ENCODE measurements around the gene RAMAC.

The RAMAC gene

GRCh38 chr15:82958638-82959037, 27.4 kb upstream of the RAMAC start:
- Mint-ChIP-seq H3K9me3 (no peaks in the 10 kb centered on the region), H3K4me1 (no peaks in the 10 kb centered on the region), H3K36me3 (no peaks in the 10 kb centered on the region), H3K27ac (no peak overlapping the region), H3K27me3 (no peaks in the 10 kb centered on the region), H3K4me3 (no peak overlapping the region)

DNA sequence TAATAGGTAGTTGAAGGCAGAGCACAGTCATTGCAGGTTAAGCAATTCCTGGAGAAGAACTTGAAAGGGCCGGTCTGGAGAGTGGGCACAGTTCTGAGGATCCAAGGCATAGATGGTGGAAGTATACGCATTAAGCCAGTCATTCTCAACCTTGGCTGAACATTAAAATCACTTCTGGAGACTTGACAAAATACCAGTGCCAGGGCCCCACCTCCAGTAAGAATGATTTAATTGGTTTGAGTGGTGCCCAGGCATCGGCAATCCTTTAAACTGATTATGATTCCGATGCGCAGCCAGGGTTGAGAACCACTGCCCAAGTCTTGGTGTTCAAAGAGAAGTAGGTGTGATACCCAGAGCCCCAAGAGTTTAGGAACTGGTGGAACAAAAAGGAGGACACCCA, 26.6 kb upstream of the RAMAC start:
- H3K4me3 Mint-ChIP-seq = no peak overlapping the region
- no peaks in the 10 kb centered on the region for H3K4me1 Mint-ChIP-seq
- H3K27ac Mint-ChIP-seq = no peak overlapping the region
- H3K9me3 Mint-ChIP-seq = no peaks in the 10 kb centered on the region
- H3K36me3 Mint-ChIP-seq = no peaks in the 10 kb centered on the region
- H3K27me3 Mint-ChIP-seq = no peaks in the 10 kb centered on the region

GRCh38 chr15:82960766-82961165, 25.2 kb upstream of the RAMAC start:
- Mint-ChIP-seq H3K36me3 (no peaks in the 10 kb centered on the region), H3K9me3 (no peaks in the 10 kb centered on the region), H3K27me3 (no peaks in the 10 kb centered on the region), H3K4me1 (no peaks in the 10 kb centered on the region), H3K27ac (no peak overlapping the region), H3K4me3 (no peak overlapping the region)

GRCh38 chr15:82963471-82964341, 22.3 kb upstream of the RAMAC start:
- Mint-ChIP-seq H3K27me3 (no peaks in the 10 kb centered on the region), H3K9me3 (no peaks in the 10 kb centered on the region), H3K4me1 (peaks cover 6% of the 10 kb centered on the region), H3K36me3 (no peaks in the 10 kb centered on the region), H3K27ac (no peak overlapping the region), H3K4me3 (no peak overlapping the region)

DNA sequence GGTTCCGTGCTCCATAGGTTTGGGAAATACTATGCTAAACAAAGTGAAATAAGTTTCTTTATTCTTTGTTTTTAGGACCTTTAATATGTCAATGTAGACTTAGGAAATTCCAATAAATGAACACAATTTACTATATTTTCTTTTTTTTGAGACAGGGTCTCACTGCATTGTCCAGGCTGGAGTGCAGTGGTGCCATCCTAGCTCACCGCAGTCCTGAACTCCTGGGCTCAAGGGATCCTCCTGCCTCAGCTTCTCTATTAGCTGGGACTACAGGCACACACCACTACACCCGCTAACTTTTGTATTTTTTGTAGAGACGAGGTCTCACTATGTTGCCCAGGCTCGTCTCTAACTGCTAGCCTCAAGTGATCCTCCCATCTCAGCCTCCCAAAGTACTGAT, 21.1 kb upstream of the RAMAC start:
- Mint-ChIP-seq H3K27me3 (no peaks in the 10 kb centered on the region), H3K4me3 (no peak overlapping the region), H3K27ac (no peak overlapping the region), H3K9me3 (no peaks in the 10 kb centered on the region), H3K4me1 (peaks cover 6% of the 10 kb centered on the region), H3K36me3 (no peaks in the 10 kb centered on the region)

DNA sequence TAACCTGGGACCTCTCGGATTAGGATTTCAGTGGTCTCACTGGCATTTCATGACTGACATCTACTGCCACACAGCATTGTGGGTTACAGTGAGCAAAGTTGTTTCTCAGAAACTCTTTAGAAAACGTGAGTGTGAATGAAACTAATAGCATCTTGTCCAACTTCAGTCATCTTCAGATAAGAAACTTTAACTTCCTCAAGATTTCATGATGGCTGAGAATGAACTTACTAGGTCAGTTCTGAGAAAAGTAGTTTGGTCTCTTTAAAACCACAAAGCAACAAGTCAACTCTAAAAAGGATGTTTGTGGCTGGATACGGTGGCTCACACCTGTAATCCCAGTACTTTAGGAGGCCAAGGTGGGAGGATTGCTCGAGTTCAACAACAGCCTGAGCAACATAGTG, 19.3 kb upstream of the RAMAC start:
- Mint-ChIP-seq H3K9me3 (no peaks in the 10 kb centered on the region), H3K27me3 (no peaks in the 10 kb centered on the region), H3K4me1 (peaks cover 6% of the 10 kb centered on the region), H3K36me3 (no peaks in the 10 kb centered on the region), H3K4me3 (no peak overlapping the region), H3K27ac (no peak overlapping the region)

DNA sequence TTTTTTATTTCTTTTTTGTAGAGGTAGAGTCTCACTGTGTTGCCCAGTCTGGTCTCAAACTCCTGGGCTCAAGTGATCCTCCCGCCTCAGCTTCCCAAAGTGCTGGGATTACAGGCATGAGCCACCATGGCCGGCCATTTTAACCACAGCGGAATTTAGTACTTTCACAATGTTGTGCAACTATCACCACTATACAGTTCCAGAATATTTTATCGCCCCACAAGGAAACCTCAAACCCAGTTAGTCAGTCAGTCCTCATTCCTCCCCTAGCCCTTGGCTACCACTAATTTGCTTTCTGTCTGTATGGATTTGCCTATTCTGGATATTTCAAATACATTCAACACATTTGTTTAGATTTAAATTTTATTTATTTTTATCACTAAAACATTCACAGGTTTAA, 17.9 kb upstream of the RAMAC start:
- no peaks in the 10 kb centered on the region for H3K9me3 Mint-ChIP-seq
- H3K4me3 Mint-ChIP-seq = no peak overlapping the region
- H3K36me3 Mint-ChIP-seq = no peaks in the 10 kb centered on the region
- no peaks in the 10 kb centered on the region for H3K27me3 Mint-ChIP-seq
- H3K27ac Mint-ChIP-seq = no peak overlapping the region
- peaks cover 6% of the 10 kb centered on the region for H3K4me1 Mint-ChIP-seq

- Mint-ChIP-seq H3K27ac (no peak overlapping the region), H3K4me1 (peaks cover 6% of the 10 kb centered on the region), H3K27me3 (no peaks in the 10 kb centered on the region), H3K9me3 (no peaks in the 10 kb centered on the region), H3K4me3 (no peak overlapping the region), H3K36me3 (no peaks in the 10 kb centered on the region)
Observed at GRCh38 chr15:82969353-82969752, 16.7 kb upstream of the RAMAC start.

GRCh38 chr15:82970078-82970686, 15.8 kb upstream of the RAMAC start:
- no peaks in the 10 kb centered on the region for H3K27me3 Mint-ChIP-seq
- no peak overlapping the region for H3K27ac Mint-ChIP-seq
- H3K36me3 Mint-ChIP-seq = no peaks in the 10 kb centered on the region
- no peak overlapping the region for H3K4me3 Mint-ChIP-seq
- no peaks in the 10 kb centered on the region for H3K9me3 Mint-ChIP-seq
- H3K4me1 Mint-ChIP-seq = peaks cover 6% of the 10 kb centered on the region

- Mint-ChIP-seq H3K4me3 (no peak overlapping the region), H3K9me3 (no peaks in the 10 kb centered on the region), H3K4me1 (peaks cover 6% of the 10 kb centered on the region), H3K27me3 (no peaks in the 10 kb centered on the region), H3K27ac (no peak overlapping the region), H3K36me3 (no peaks in the 10 kb centered on the region)
Observed at GRCh38 chr15:82970696-82971095, 15.3 kb upstream of the RAMAC start.

GRCh38 chr15:82971218-82971984, 14.6 kb upstream of the RAMAC start:
- Mint-ChIP-seq H3K27ac (no peak overlapping the region), H3K36me3 (no peaks in the 10 kb centered on the region), H3K9me3 (no peaks in the 10 kb centered on the region), H3K4me1 (no peaks in the 10 kb centered on the region), H3K4me3 (no peak overlapping the region), H3K27me3 (no peaks in the 10 kb centered on the region)

GRCh38 chr15:82972990-82973389, 13.0 kb upstream of the RAMAC start:
- H3K27ac Mint-ChIP-seq = no peak overlapping the region
- no peak overlapping the region for H3K4me3 Mint-ChIP-seq
- no peaks in the 10 kb centered on the region for H3K27me3 Mint-ChIP-seq
- no peaks in the 10 kb centered on the region for H3K9me3 Mint-ChIP-seq
- H3K4me1 Mint-ChIP-seq = no peaks in the 10 kb centered on the region
- no peaks in the 10 kb centered on the region for H3K36me3 Mint-ChIP-seq

- Mint-ChIP-seq H3K4me3 (no peak overlapping the region), H3K4me1 (peaks cover 3% of the 10 kb centered on the region), H3K36me3 (no peaks in the 10 kb centered on the region), H3K27ac (no peak overlapping the region), H3K27me3 (no peaks in the 10 kb centered on the region), H3K9me3 (no peaks in the 10 kb centered on the region)
Observed at GRCh38 chr15:82977076-82977475, 8.9 kb upstream of the RAMAC start.

DNA sequence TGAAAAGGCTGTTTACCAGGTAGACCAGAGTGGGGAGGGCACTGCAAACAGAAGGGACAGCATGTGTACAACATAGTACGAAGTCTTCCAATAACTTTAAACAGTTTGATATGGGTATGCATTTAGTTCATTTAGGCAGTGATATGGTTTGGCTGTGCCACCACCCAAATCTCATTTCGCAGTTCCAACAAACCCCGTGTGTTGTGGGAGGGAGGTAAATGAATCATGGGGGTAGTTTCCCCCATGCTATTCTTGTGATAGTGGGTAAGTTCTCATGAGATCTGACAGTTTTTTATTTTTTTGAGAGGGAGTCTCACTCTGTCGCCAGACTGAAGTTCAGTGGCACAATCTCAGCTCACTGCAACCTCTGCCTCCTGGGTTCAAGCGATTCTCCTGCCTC, 7.6 kb upstream of the RAMAC start:
- Mint-ChIP-seq H3K4me3 (no peak overlapping the region), H3K36me3 (no peaks in the 10 kb centered on the region), H3K9me3 (no peaks in the 10 kb centered on the region), H3K4me1 (peaks cover 3% of the 10 kb centered on the region), H3K27me3 (no peaks in the 10 kb centered on the region), H3K27ac (no peak overlapping the region)

GRCh38 chr15:82979726-82980125, 6.3 kb upstream of the RAMAC start:
- Mint-ChIP-seq H3K9me3 (no peaks in the 10 kb centered on the region), H3K27me3 (no peaks in the 10 kb centered on the region), H3K4me1 (peaks cover 10% of the 10 kb centered on the region), H3K27ac (no peak overlapping the region), H3K4me3 (no peak overlapping the region), H3K36me3 (no peaks in the 10 kb centered on the region)

DNA sequence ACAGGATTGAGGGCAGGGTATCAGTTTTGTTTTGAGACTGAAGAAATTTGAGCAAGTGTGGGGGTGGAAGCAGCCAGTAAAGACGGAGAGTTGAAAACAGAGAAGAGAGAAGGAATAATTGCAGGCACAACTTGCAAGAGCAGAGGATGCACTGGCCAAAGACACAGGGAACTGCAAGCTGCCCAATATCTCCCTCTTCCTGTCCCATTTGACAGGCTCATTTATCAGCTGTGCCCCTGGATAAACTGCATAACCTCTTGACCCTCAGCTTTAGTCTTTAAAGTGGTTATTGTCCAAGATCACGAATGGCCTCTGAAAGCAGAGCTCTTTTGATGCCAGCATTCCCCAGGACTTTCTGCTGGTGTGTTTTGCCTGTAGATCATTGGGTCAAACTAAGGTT, 5.0 kb upstream of the RAMAC start:
- H3K4me3 Mint-ChIP-seq = no peak overlapping the region
- no peaks in the 10 kb centered on the region for H3K36me3 Mint-ChIP-seq
- H3K27me3 Mint-ChIP-seq = no peaks in the 10 kb centered on the region
- H3K27ac Mint-ChIP-seq = no peak overlapping the region
- peaks cover 21% of the 10 kb centered on the region for H3K4me1 Mint-ChIP-seq
- no peaks in the 10 kb centered on the region for H3K9me3 Mint-ChIP-seq

Data from activated naive CD4-positive, alpha-beta T cell treated with anti-CD3 and anti-CD28 coated beads, Interleukin-2, amount 50 U/mL, for 24 hours (primary cell).